ENCODE data around the gene BARHL2. TPM values are rescaled to one million over a fixed set of nuclear protein-coding genes. Genes with fewer than 3 reads are reported as not detected.

The BARHL2 gene
- total and polyA plus RNA-seq, 2 donors from 2014 or later: not detected

- H3K4me1 ChIP-seq (ENCODE audit: control insufficient read depth in 2 of 3, insufficient read depth in 2 of 3, low read depth in 1 of 3, low read length in 3 of 3): peaks cover 0 to 2% (median 0%) of the 10 kb centered on the region in 3 donors
- H3K9ac ChIP-seq (ENCODE audit: low read length in 3 of 3): no peak overlapping the region
- DNase-seq (no peak), FAIRE-seq (no peak)
- no peak overlapping the region for H3K4me3 ChIP-seq (ENCODE audit: low read length in 3 of 3)
- no peaks in the 10 kb centered on the region for H3K36me3 ChIP-seq (ENCODE audit: control insufficient read depth in 2 of 3, insufficient read depth in 3 of 3, low read length in 3 of 3)
- intact Hi-C loops (cut with DNase I): no loop called here
- no peak overlapping the region for H3K27ac ChIP-seq (ENCODE audit: low read depth in 2 of 2, low read length in 2 of 2)
- peaks cover 77% of the 10 kb centered on the region for H3K27me3 ChIP-seq (ENCODE audit: control insufficient read depth, insufficient read depth, low read length)
- H3K9me3 ChIP-seq (ENCODE audit: control insufficient read depth in 2 of 3, insufficient read depth in 1 of 3, low read length in 3 of 3): no peaks in the 10 kb centered on the region
- no peak for TF ChIP-seq CTCF (IDR thresholded peaks at IDR 0.05; ENCODE audit: borderline replicate concordance, extremely low read depth, insufficient read depth)
These were observed 5.4 kb downstream of the BARHL2 start for GRCh38 chr1:90711696-90712095.

DNA sequence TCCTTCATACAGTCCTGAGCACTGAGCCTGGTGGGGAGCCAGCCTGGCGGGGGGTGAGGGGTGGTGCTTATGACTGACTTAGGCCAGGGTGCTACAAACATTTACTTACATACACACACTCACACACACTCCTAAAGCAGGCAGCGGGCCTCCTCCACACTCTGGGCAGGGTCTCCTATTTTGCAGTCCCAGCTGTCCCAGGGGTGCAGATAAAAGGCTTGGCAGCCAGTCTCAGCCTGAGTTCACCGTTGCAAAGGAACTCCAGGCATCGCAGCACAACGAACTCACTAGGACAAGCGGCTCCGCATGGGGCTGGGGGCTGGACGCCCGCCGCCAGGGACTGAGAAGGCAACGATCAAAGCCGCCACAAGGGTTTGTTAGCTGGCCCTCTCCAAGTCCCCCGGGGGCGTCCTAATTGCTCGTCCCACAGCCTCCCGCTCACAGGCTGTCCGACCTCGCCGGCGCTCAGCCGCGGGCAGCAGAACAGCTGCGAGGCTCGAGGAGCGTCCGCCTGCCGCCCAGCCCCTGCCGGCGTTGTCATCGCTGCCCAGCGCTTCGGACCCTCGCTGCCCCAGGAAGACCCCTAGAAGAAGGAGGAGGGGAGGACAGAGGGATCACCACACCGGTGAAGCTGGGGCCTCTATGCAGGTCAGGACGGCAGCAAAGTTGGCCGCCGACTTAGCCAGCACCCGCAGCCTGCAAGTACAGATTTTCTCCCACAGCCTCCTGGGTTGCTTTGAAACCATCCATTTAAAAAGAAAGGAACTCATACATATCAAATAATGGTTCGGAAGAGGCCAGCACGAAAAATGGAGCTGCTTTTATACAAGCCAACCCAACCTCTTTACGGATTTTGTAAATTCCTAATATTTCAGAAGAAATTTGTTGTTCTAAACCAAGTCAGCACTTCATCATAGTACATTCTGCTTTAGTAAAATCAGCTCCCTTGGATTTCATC, 6.2 kb downstream of the BARHL2 start:
- TF ChIP-seq CTCF (IDR thresholded peaks at IDR 0.05; ENCODE audit: borderline replicate concordance, extremely low read depth, insufficient read depth): no peak
- Histone ChIP-seq H3K4me1 (ENCODE audit: control insufficient read depth in 2 of 3, insufficient read depth in 2 of 3, low read depth in 1 of 3, low read length in 3 of 3) (peaks cover 0 to 2% (median 0%) of the 10 kb centered on the region in 3 donors), H3K36me3 (ENCODE audit: control insufficient read depth in 2 of 3, insufficient read depth in 3 of 3, low read length in 3 of 3) (no peaks in the 10 kb centered on the region), H3K9me3 (ENCODE audit: control insufficient read depth in 2 of 3, insufficient read depth in 1 of 3, low read length in 3 of 3) (no peaks in the 10 kb centered on the region), H3K9ac (ENCODE audit: low read length in 3 of 3) (no peak overlapping the region), H3K4me3 (ENCODE audit: low read length in 3 of 3) (no peak overlapping the region), H3K27me3 (ENCODE audit: control insufficient read depth, insufficient read depth, low read length) (peaks cover 74% of the 10 kb centered on the region), H3K27ac (ENCODE audit: low read depth in 2 of 2, low read length in 2 of 2) (no peak overlapping the region)
- intact Hi-C loops (cut with DNase I): no loop called here
- no peak for FAIRE-seq
- no peak for DNase-seq

DNA sequence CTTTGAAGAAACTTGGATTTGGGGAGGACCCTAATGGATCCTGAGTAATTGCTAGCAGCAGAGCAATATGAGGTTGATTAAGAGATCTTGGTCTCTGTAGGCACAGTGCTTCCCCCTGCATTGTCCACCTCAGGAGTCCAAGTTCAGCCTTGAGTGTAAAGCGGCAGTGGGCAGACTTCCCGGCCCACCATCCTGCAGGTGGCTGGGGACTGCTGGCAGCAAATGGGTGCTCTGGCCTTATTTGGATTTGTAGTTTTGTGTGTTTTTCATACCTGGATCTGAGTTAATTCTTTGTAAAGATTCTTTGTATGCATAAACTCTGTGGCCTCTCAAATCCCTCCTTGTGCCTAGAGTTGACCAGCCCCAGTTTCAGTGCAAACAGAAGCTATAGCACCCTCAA, 7.6 kb downstream of the BARHL2 start:
- peaks cover 73% of the 10 kb centered on the region for H3K27me3 ChIP-seq (ENCODE audit: control insufficient read depth, insufficient read depth, low read length)
- no peak for FAIRE-seq
- TF ChIP-seq CTCF (IDR thresholded peaks at IDR 0.05; ENCODE audit: borderline replicate concordance, extremely low read depth, insufficient read depth): no peak
- H3K27ac ChIP-seq (ENCODE audit: low read depth in 2 of 2, low read length in 2 of 2): no peak overlapping the region
- H3K36me3 ChIP-seq (ENCODE audit: control insufficient read depth in 2 of 3, insufficient read depth in 3 of 3, low read length in 3 of 3): no peaks in the 10 kb centered on the region
- H3K9ac ChIP-seq (ENCODE audit: low read length in 3 of 3): no peak overlapping the region
- no peaks in the 10 kb centered on the region for H3K9me3 ChIP-seq (ENCODE audit: control insufficient read depth in 2 of 3, insufficient read depth in 1 of 3, low read length in 3 of 3)
- H3K4me3 ChIP-seq (ENCODE audit: low read length in 3 of 3): no peak overlapping the region
- no peak for DNase-seq
- intact Hi-C loops (cut with DNase I): no loop called here
- H3K4me1 ChIP-seq (ENCODE audit: control insufficient read depth in 2 of 3, insufficient read depth in 2 of 3, low read depth in 1 of 3, low read length in 3 of 3): peaks cover 0 to 2% (median 0%) of the 10 kb centered on the region in 3 donors
